Activated CD4-positive, alpha-beta T cell treated with anti-CD3 and anti-CD28 coated beads, Interleukin-10, Interleukin-2, amounts not matched to agents 100 ng/mL and 50 ng/mL, durations not matched to agents 16 hours and 8 hours (primary cell): Measurements from ENCODE around the gene CHL1.

Experiments used
- DNase-seq: peaks from one replicate; pipeline ENCODE4 v3.0.0-alpha.2; 2020

CHL1 gene

GRCh38 chr3:288417-288816 lies 91.9 kb downstream of the CHL1 start:
- DNase-seq: no peak

- DNase-seq: no peak
These were observed 94.5 kb downstream of the CHL1 start for GRCh38 chr3:291028-291427.

GRCh38 chr3:291646-292436 lies 95.3 kb downstream of the CHL1 start:
- DNase-seq: no peak

GRCh38 chr3:294096-294495 lies 97.5 kb downstream of the CHL1 start:
- no peak for DNase-seq

GRCh38 chr3:294581-294980 lies 98.0 kb downstream of the CHL1 start:
- DNase-seq: no peak

GRCh38 chr3:295166-295565 lies 98.6 kb downstream of the CHL1 start:
- DNase-seq: no peak

- DNase-seq: no peak
These were observed 101.0 kb downstream of the CHL1 start for GRCh38 chr3:297585-297984.

- no peak for DNase-seq
These were observed 103.2 kb downstream of the CHL1 start for GRCh38 chr3:299590-300301.

- DNase-seq: no peak
These were observed 110.6 kb downstream of the CHL1 start for GRCh38 chr3:307182-307581.

- DNase-seq: no peak
These were observed 112.2 kb downstream of the CHL1 start for GRCh38 chr3:308597-309321.

GRCh38 chr3:312160-312733 lies 115.7 kb downstream of the CHL1 start:
- no peak for DNase-seq

GRCh38 chr3:312911-313310 lies 116.3 kb downstream of the CHL1 start:
- DNase-seq: no peak

GRCh38 chr3:317012-317411 lies 120.4 kb downstream of the CHL1 start:
- no peak for DNase-seq

- no peak for DNase-seq
These were observed 122.3 kb downstream of the CHL1 start for GRCh38 chr3:318903-319302.

- DNase-seq: no peak
These were observed 127.9 kb downstream of the CHL1 start for GRCh38 chr3:324423-324822.

- no peak for DNase-seq
These were observed 128.9 kb downstream of the CHL1 start for GRCh38 chr3:325495-325894.

- no peak for DNase-seq
These were observed 134.0 kb downstream of the CHL1 start for GRCh38 chr3:330494-331115.

- no peak for DNase-seq
These were observed 135.3 kb downstream of the CHL1 start for GRCh38 chr3:331881-332280.

- no peak for DNase-seq
These were observed 136.1 kb downstream of the CHL1 start for GRCh38 chr3:332701-333100.

- no peak for DNase-seq
These were observed 138.7 kb downstream of the CHL1 start for GRCh38 chr3:335240-335639.

GRCh38 chr3:339351-339750 lies 142.8 kb downstream of the CHL1 start:
- DNase-seq: no peak

GRCh38 chr3:341998-342397 lies 145.4 kb downstream of the CHL1 start:
- no peak for DNase-seq

GRCh38 chr3:346186-346585 lies 149.6 kb downstream of the CHL1 start:
- DNase-seq: no peak
